ENCODE measurements around the gene SUCO.

DNA sequence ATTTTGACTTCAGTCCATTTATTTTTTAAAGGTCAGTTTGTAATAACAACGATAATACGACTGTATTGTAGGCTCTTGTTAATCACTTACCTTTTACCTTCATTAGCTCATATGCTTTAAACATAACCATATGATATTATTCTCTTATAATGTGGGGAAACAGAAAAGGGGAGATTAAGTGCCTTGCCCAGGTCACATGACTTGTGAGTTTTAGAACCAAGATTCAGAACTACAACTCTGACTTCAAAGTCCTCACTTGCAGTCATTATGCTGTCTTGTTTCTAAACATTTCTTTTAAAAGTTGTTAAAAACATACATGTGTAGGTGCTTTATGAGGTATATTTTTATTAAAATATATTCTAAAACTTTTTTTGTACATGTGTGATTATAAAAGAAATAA, 41.1 kb downstream of the SUCO start:
- TF ChIP-seq, protein P1, sequence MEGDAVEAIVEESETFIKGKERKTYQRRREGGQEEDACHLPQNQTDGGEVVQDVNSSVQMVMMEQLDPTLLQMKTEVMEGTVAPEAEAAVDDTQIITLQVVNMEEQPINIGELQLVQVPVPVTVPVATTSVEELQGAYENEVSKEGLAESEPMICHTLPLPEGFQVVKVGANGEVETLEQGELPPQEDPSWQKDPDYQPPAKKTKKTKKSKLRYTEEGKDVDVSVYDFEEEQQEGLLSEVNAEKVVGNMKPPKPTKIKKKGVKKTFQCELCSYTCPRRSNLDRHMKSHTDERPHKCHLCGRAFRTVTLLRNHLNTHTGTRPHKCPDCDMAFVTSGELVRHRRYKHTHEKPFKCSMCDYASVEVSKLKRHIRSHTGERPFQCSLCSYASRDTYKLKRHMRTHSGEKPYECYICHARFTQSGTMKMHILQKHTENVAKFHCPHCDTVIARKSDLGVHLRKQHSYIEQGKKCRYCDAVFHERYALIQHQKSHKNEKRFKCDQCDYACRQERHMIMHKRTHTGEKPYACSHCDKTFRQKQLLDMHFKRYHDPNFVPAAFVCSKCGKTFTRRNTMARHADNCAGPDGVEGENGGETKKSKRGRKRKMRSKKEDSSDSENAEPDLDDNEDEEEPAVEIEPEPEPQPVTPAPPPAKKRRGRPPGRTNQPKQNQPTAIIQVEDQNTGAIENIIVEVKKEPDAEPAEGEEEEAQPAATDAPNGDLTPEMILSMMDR (conservative IDR thresholded peaks at IDR 0.05; ENCODE audit: low read depth, low read length) = no peak
- no peak for TF ChIP-seq POLR2A (IDR thresholded peaks at IDR 0.05; ENCODE audit: low read depth, low read length)
- TF ChIP-seq, protein P2, sequence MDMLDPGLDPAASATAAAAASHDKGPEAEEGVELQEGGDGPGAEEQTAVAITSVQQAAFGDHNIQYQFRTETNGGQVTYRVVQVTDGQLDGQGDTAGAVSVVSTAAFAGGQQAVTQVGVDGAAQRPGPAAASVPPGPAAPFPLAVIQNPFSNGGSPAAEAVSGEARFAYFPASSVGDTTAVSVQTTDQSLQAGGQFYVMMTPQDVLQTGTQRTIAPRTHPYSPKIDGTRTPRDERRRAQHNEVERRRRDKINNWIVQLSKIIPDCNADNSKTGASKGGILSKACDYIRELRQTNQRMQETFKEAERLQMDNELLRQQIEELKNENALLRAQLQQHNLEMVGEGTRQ (IDR thresholded peaks at IDR 0.05; ENCODE audit: low read depth, low read length) = no peak
- TF ChIP-seq CEBPB (IDR thresholded peaks at IDR 0.05; ENCODE audit: low read depth, low read length) = no peak
- TF ChIP-seq CHD1 (IDR thresholded peaks at IDR 0.05; ENCODE audit: low read depth, low read length) = no peak
- TF ChIP-seq MAZ (IDR thresholded peaks at IDR 0.05; ENCODE audit: borderline replicate concordance, low read depth, low read length) = no peak
- no peak for TF ChIP-seq MAFK (IDR thresholded peaks at IDR 0.05; ENCODE audit: low read depth, low read length)
- no peak for TF ChIP-seq RFX5 (IDR thresholded peaks at IDR 0.05; ENCODE audit: low read depth, low read length)
- no peak for TF ChIP-seq FOS (IDR thresholded peaks at IDR 0.05; ENCODE audit: low read depth, low read length)

Measured in IMR-90 (cell line).